CD4-positive, alpha-beta T cell treated with Interleukin-10 for 1 hour (primary cell): Measurements from ENCODE around the gene MLIP.

Experiments
- DNase-seq: peaks from one replicate; pipeline ENCODE4 v3.0.0-alpha.2; 2020

MLIP gene

DNA sequence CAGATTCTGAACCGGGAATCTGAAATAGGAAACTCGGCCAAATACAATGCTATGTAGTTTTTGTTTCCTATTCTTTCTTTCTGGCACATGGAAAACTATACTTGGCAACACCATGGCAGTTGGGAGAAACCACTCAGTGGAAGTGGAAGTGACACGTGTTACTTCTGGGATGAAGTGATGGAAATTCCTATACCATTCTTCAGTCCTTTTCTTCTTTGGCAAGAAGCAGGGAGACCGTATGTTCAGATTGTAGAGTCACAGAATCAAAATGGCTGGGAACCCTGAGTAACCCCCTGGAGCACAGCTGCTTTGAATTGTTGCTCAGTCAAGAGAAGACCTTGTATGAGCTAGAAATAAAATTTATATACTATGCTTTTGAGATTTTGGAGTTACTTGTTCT lies 178.2 kb downstream of the MLIP start:
- no peak for DNase-seq

DNA sequence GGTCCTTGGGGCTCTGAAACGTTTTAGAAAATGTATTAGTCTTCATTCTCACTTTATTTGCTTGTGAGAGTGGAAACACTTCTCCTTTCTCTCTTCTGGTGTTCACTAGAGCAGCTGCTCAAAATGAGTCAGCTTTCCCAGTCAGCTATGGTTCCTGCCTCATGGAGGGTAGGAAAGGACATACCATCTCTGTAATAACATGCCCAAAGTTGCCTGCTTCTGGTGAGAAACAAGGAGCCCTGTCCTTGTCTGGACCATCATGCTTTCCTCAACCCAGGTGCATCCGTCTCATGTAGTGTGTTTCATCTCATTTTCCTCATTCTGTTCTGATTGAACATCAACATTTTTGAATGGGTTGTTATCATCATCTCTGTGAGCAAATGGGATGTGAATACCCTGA lies 179.9 kb downstream of the MLIP start:
- no peak for DNase-seq

DNA sequence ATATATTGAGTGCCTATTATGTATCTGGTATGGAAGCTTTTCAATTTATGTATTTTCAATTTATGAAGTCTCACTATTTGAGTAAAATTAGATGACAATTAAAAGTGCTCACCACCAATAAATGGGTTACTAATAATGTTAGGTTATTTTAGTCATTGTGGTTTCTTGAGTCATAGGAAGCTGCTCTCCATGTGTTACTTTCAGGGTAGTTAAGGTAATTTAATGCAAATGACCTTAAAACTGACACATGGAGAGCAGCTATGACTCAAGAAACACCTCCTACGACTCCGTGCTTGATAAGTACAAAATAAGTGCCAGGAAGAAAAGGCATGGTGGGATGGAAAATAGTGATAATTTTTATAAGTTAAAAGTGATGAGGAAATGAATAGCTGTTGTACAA lies 180.5 kb downstream of the MLIP start:
- no peak for DNase-seq

DNA sequence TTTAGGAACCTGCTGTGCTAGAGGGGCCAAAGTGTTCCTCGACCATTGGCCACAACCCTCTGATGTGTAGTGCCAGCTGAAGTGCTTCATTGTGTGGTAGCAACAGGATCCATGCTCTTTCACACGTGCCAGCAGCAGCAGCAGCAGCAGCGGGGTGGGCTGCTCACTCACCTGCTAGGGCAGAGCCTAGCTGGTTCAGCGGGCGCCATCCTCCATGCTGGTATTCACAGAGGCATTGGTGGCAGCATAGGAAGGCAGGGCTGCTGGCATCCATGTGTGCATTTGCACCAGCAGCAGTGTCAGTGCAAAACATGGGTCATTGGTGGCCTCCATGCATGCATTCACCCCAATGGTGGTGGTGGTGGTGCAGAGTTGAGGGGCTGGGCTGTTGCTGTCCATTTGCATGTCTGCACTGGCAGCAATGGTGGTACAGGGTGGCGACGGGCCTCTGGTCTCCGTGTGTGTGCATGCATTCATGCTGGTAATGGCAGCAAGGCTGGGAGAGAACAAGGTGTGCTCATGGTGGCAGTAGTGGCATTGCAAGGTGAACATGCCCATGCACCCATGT lies 183.8 kb downstream of the MLIP start:
- DNase-seq = no peak

DNA sequence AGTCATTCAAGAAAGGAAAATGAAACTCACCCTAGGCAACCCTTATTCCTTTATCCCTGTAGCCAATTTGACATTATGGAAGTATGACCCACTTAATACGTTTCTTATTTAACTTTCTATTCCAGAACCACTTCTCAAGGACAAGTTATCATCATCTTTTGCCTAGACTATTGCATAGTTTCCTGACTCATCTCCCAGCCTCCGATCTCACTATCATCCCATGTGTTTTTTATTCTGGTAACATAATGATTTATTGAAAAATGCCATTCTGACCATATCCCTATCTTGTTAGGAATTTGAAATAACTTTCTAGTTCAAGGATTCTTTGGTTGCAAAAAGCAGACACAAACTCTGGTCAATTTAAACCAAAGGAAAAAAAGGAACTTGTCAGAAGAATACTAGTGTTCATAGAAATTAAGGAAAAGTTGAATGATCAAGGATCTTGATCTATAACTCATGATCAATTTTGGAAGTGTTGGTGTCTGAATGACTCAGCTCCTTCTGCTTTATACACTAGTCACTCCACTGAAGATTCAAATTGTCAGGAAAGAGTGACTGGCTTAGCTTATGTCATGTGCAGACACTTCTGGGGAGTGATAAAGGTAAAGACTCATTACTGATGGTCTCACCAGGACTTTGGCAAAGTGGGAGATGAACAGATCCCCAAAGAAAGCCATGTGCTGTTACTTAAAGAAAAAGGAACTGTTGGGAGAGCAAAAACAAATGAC lies 188.5 kb downstream of the MLIP start:
- DNase-seq = no peak

DNA sequence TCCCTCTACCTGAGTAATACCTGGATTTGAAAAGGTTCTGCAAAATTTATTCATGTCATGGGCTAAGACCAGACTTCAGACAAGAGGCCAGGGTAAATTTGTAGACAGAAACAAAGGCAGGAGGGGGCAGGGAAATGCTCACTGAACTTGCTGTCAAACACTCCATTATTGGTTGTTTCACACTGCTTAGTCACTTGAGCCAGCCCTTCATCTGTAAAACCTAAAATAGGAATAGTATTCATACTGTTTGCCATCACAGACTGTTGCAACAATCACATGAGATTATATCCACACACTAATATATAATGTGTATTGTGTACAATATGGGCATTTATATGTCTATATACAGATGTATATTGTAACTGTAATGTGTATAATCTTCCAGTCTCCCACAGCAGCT lies 190.5 kb downstream of the MLIP start:
- DNase-seq = no peak

DNA sequence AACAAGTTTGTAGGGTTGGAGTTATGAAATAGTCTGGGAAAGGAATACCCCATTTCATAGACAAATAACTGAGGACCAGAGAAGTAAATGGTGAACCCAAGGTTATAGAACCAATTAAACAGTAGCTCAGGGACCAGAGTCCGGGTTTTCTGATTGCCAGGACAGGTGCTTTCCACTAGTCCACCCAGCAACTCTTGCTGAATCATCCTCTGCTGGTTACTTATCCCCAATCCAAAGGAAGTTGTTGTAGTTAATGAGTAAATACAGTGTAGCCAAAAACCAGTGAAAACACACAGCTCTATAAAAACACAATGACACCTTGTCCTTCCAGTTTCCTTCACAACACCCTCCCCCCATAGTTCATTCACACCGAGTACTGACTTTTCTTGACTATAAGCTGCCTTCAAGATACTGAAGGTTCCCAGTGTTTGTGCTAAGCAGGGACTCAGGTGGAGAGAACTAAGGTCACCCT lies 196.2 kb downstream of the MLIP start:
- DNase-seq = no peak

DNA sequence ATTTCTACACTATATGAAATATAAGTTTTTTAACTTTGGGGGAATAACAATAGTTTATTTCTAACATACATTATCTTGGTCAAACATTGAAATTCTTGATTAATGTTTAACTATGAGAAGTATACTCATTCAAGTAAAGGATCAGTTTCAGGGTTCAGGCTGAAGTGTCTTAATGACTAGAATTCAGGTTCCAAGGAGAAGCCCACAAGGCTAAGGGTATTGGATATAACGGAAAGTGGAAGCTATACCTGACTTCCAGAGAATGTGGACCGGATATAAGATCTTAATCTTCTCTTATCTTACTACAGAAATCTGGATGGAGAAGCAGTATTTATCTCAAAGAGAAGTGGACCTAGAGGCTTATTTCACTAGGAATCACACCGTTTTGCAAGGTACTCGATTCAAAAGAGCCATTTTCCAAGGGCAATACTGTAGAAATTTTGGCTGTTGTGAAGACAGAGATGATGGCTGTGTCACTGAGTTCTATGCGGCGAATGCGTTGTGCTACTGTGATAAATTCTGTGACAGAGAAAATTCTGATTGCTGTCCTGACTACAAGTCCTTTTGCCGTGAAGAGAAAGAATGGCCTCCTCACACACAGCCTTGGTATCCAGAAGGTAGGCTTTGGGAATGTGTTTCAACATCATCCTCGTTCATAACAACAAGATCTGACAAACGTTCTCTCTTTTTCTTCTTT lies 197.2 kb downstream of the MLIP start, which contains the start of gene TINAG:
Gene TINAG, plus strand, starts transcription at position 153 of the 697 bp plus-strand sequence. Its CDS starts 110 bp downstream, at position 263.
- no peak for DNase-seq

DNA sequence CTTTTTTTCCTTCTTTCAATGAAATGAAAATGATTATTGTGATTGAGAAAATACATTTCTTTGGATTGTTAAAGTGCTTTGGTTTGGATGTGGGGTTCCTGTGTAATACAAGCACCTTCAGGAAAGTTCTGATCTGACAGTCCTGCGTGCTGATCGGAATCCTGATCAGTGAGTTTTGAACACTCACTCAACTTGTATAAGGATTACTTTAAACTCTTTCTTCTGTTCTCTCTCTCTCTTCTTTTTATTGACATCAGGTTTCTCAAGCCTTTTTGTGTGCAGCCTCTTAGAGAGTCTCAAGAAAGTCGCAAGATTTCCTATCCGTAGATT lies 197.7 kb downstream of the MLIP start:
- no peak for DNase-seq

DNA sequence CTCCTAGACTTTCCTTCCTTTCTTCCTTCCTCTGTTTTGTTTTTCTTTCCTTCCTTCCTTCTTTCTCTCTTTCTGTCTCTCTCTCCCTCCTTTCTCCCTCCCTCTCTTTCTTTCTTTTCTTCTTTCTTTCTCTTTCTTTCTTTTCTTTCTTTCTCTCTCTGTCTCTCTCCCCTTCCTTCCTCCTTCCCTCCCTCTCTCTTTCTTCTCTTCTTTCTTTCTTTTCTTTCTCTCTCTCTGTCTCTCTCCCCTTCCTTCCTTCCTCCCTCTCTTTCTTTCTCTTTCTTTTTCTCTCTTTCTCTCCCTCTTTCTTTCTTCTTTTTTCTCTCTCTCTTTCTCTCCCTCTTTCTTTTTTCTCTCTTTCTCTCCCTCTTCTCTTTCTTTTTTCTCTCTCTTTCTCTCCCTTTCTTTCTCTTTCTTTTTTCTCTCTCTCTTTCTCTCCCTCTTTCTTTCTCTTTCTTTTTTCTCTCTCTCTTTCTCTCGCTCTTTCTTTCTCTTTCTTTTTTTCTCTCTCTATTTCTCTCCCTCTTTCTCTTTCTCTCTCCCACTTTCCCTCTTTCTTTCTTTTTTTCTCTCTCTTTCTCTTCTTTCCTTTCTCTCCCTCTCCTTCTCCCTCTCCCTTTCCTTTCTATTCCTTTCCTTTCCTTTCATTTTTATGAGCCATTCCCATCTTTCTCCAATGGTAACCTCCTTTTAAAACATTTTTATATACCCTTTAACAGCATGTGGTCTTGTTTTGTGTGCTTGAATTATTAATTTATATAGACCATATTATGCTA lies 199.3 kb downstream of the MLIP start:
- no peak for DNase-seq

DNA sequence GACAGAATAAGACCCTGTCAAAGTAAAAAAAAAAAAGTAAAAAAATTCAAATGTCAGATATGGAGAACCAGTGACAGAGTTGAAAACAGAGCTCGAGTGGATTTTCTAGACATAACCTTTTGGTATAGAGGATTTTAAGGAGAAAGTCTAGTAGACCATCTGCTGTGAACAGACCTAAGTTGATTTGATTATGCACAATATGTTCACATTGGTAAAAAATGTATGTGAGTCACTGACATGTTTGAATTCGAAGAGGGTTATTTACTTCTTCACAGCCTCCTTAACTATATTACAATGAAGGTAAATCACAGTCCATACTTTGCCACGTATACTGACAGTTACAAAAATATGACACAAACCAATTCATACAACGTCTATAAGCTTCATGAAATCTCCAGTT lies 204.4 kb downstream of the MLIP start:
- no peak for DNase-seq
